H9 (cell line): ENCODE data around the gene CDH23. TPM values are rescaled to one million over a fixed set of nuclear protein-coding genes. Genes with fewer than 3 reads are reported as not detected.

Experiments used
- DNase-seq: peaks from one replicate; pipeline ENCODE4 v3.0.0-alpha.2; 2017
- H2AFZ ChIP-seq: one replicate; pipeline ENCODE4 v1.6.1; 2013; ENCODE audit warnings: mild to moderate bottlenecking, low read length, control low read depth, moderate library complexity
- H2AK5ac ChIP-seq: 2 replicates; pipeline ENCODE4 v1.6.1; 2013; ENCODE audit warnings: low read length, control low read depth, mixed read lengths; ENCODE audit not compliant: insufficient read length
- H2BK120ac ChIP-seq: one replicate; pipeline ENCODE4 v1.6.1; 2013; ENCODE audit warnings: low read depth, mild to moderate bottlenecking, low read length, control low read depth, inconsistent platforms; ENCODE audit not compliant: poor library complexity, severe bottlenecking
- H2BK12ac ChIP-seq: 2 replicates; pipeline ENCODE4 v1.6.1; 2013; ENCODE audit warnings: low read length, control low read depth, mixed read lengths, low read depth; ENCODE audit not compliant: insufficient read length
- H2BK15ac ChIP-seq: 2 replicates; pipeline ENCODE4 v1.6.1; 2013; ENCODE audit warnings: low read depth, low read length, control low read depth
- H2BK20ac ChIP-seq: one replicate; pipeline ENCODE4 v1.6.1; 2013; ENCODE audit warnings: low read depth, mild to moderate bottlenecking, low read length, control low read depth, inconsistent platforms; ENCODE audit not compliant: poor library complexity, severe bottlenecking
- H2BK5ac ChIP-seq: 2 replicates; pipeline ENCODE4 v1.6.1; 2013; ENCODE audit warnings: low read length, control low read depth, mixed read lengths; ENCODE audit not compliant: insufficient read length
- H3K14ac ChIP-seq: 2 replicates; pipeline ENCODE4 v1.6.1; 2013; ENCODE audit warnings: low read length, control low read depth; ENCODE audit not compliant: insufficient read depth
- H3K18ac ChIP-seq: 2 replicates; pipeline ENCODE4 v1.6.1; 2013; ENCODE audit warnings: low read depth, mild to moderate bottlenecking, mixed read lengths, low read length, control low read depth; ENCODE audit not compliant: insufficient read length
- H3K23ac ChIP-seq: 2 replicates; pipeline ENCODE4 v1.6.1; 2013; ENCODE audit warnings: low read length, control low read depth, mixed read lengths, low read depth; ENCODE audit not compliant: insufficient read length
- H3K23me2 ChIP-seq: 2 replicates; pipeline ENCODE4 v1.6.1; 2013; ENCODE audit warnings: low read depth, mild to moderate bottlenecking, mixed read lengths, low read length, control low read depth; ENCODE audit not compliant: insufficient read length, poor library complexity, severe bottlenecking
- H3K27ac ChIP-seq: 2 replicates; pipeline ENCODE4 v1.5.1; 2013; ENCODE audit warnings: low read length, control low read depth, mixed read lengths, low read depth; ENCODE audit not compliant: insufficient read length
- H3K27me3 ChIP-seq: 2 replicates; pipeline ENCODE4 v1.6.1; 2013; ENCODE audit warnings: low read length, control low read depth, inconsistent platforms; ENCODE audit not compliant: insufficient read depth
- H3K4ac ChIP-seq: 2 replicates; pipeline ENCODE4 v1.6.1; 2013; ENCODE audit warnings: low read depth, mild to moderate bottlenecking, control low read depth, inconsistent platforms, low read length, moderate library complexity
- H3K4me1 ChIP-seq: 2 replicates; pipeline ENCODE4 v1.6.1; 2013; ENCODE audit warnings: low read length, control low read depth, inconsistent platforms; ENCODE audit not compliant: insufficient read depth
- H3K4me2 ChIP-seq: 2 replicates; pipeline ENCODE4 v1.6.1; 2013; ENCODE audit warnings: low read length, control low read depth, mixed read lengths; ENCODE audit not compliant: insufficient read length, insufficient read depth
- H3K56ac ChIP-seq: 2 replicates; pipeline ENCODE4 v1.6.1; 2013; ENCODE audit warnings: low read depth, mild to moderate bottlenecking, mixed read lengths, low read length, control low read depth; ENCODE audit not compliant: insufficient read length
- H3K79me1 ChIP-seq: 2 replicates; pipeline ENCODE4 v1.6.1; 2013; ENCODE audit warnings: low read depth, mild to moderate bottlenecking, moderate library complexity, low read length, control low read depth, inconsistent platforms; ENCODE audit not compliant: insufficient read depth, poor library complexity, severe bottlenecking
- H3K79me2 ChIP-seq: 2 replicates; pipeline ENCODE4 v1.6.1; 2013; ENCODE audit warnings: low read length, control low read depth, inconsistent platforms; ENCODE audit not compliant: insufficient read depth
- H3K9ac ChIP-seq: 2 replicates; pipeline ENCODE4 v1.6.1; 2013; ENCODE audit warnings: low read length, control low read depth, mixed read lengths; ENCODE audit not compliant: insufficient read length; ENCODE audit errors: extremely low read depth
- H3K9me3 ChIP-seq: one replicate; pipeline ENCODE4 v1.6.1; 2013; ENCODE audit warnings: low read depth, low read length, inconsistent platforms; ENCODE audit not compliant: control insufficient read depth
- H3T11ph ChIP-seq: one replicate; pipeline ENCODE4 v1.6.1; 2013; ENCODE audit warnings: mild to moderate bottlenecking, low read length, control low read depth, inconsistent platforms
- H4K20me1 ChIP-seq: one replicate; pipeline ENCODE4 v1.6.1; 2013; ENCODE audit not compliant: control insufficient read depth, insufficient read length, insufficient read depth
- H4K5ac ChIP-seq: 2 replicates; pipeline ENCODE4 v1.6.1; 2013; ENCODE audit warnings: low read depth, mild to moderate bottlenecking, mixed read lengths, low read length, control low read depth; ENCODE audit not compliant: insufficient read length
- H4K8ac ChIP-seq: replicated peaks from 2 replicates; pipeline ENCODE4 v1.6.1; 2013; ENCODE audit warnings: low read length, control low read depth, mixed read lengths, low read depth; ENCODE audit not compliant: insufficient read length
- H4K91ac ChIP-seq: 2 replicates; pipeline ENCODE4 v1.6.1; 2013; ENCODE audit warnings: low read depth, mild to moderate bottlenecking, moderate library complexity, mixed read lengths, low read length, control low read depth; ENCODE audit not compliant: insufficient read length
- H3K27ac Mint-ChIP-seq, 3 experiments: 2 replicates in 2 of 3; 3 replicates in 1 of 3; pipeline ENCODE4 v1.8.0; 2020 to 2021; ENCODE audit warnings: mixed read lengths in 3 of 3, mild to moderate bottlenecking in 1 of 3, moderate library complexity in 1 of 3
- H3K27me3 Mint-ChIP-seq: 2 replicates; pipeline ENCODE4 v1.8.0; 2021; ENCODE audit warnings: low read depth, mild to moderate bottlenecking, moderate library complexity, mixed read lengths
- H3K36me3 Mint-ChIP-seq, 3 experiments: 2 replicates in 2 of 3; 3 replicates in 1 of 3; pipeline ENCODE4 v1.8.0; 2020 to 2021; ENCODE audit warnings: low read depth in 3 of 3, mixed read lengths in 3 of 3; ENCODE audit not compliant: insufficient read depth in 1 of 3
- H3K4me1 Mint-ChIP-seq, 2 experiments: 2 replicates each; pipeline ENCODE4 v1.8.0; 2020; ENCODE audit warnings: mixed read lengths in 2 of 2
- H3K4me3 Mint-ChIP-seq, 2 experiments: 2 replicates in 1 of 2; 3 replicates in 1 of 2; pipeline ENCODE4 v1.8.0; 2020 to 2021; ENCODE audit warnings: mild to moderate bottlenecking in 2 of 2, mixed read lengths in 2 of 2, moderate library complexity in 1 of 2
- H3K9me3 Mint-ChIP-seq, 2 experiments: 2 replicates in 1 of 2; 3 replicates in 1 of 2; pipeline ENCODE4 v1.8.0; 2020; ENCODE audit warnings: mild to moderate bottlenecking in 2 of 2, mixed read lengths in 2 of 2, moderate library complexity in 1 of 2
- CTCF ChIP-seq: fragments of 200-600 bp; sonication (generic); conservative IDR thresholded peaks from 3 replicates; pipeline ENCODE4 v1.8.0; 2021; ENCODE audit warnings: antibody characterized with exemption, mild to moderate bottlenecking
- WGBS: extraction: QIAGEN DNeasy Blood & Tissue Kit; methylation state at CpG from one replicate; pipeline ENCODE4 v1.1.7; 2013; ENCODE audit warnings: missing lambda C conversion rate, low lambda C conversion rate, mixed read lengths; ENCODE audit not compliant: insufficient read length; ENCODE audit errors: extremely low coverage; 5-methylcytosine and 5-hydroxymethylcytosine counted together
- total RNA-seq: library from RNA; stranded (reverse); gene quantifications from 2 replicates; pipeline ENCODE4 v1.2.1, GENCODE V29; 2021

CDH23 gene
- total RNA-seq, 1 experiment from 2014 or later: 2.1 TPM

DNA sequence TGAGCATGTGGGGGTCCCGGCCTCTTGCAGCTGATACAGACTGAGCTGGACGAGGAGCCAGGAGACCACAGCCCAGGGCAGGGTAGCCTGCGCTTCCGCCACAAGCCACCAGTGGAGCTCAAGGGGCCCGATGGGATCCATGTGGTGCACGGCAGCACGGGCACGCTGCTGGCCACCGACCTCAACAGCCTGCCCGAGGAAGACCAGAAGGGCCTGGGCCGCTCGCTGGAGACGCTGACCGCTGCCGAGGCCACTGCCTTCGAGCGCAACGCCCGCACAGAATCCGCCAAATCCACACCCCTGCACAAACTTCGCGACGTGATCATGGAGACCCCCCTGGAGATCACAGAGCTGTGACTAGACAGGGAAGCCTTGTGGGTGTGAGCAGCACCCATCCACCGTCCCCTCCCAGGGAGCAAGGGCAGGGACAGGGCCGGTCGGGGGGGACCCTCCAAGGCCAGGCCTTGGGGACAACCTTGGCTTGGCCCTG lies 418.2 kb downstream of the CDH23 start:
- Histone ChIP-seq H3T11ph (no peak overlapping the region), H3K79me2 (no peaks in the 10 kb centered on the region), H2AK5ac (no peak overlapping the region), H3K4ac (no peak overlapping the region), H3K18ac (no peak overlapping the region), H3K23ac (no peak overlapping the region), H3K4me1 (no peaks in the 10 kb centered on the region), H2AFZ (no peak overlapping the region), H3K27me3 (no peaks in the 10 kb centered on the region), H3K4me2 (no peak overlapping the region), H3K14ac (no peak overlapping the region), H4K5ac (no peak overlapping the region), H3K56ac (no peak overlapping the region), H4K8ac (no peak overlapping the region), H4K20me1 (no peaks in the 10 kb centered on the region), H2BK5ac (no peak overlapping the region), H3K23me2 (no peaks in the 10 kb centered on the region), H3K27ac (no peak overlapping the region), H3K79me1 (no peaks in the 10 kb centered on the region), H2BK120ac (no peak overlapping the region), H2BK15ac (no peak overlapping the region), H2BK12ac (no peak overlapping the region), H3K9me3 (no peaks in the 10 kb centered on the region), H2BK20ac (no peak overlapping the region), H4K91ac (no peak overlapping the region), H3K9ac (no peak overlapping the region)
- DNase-seq: peak; percentile 62
- Mint-ChIP-seq H3K27ac (no peak overlapping the region; a peak in 1 of 7 replicates), H3K9me3 (no peaks in the 10 kb centered on the region), H3K4me3 (no peak overlapping the region), H3K27me3 (no peaks in the 10 kb centered on the region), H3K4me1 (peaks cover 0 to 2% of the 10 kb centered on the region in 2 experiments; a peak in 1 of 4 replicates), H3K36me3 (peaks cover 25 to 55% (median 52%) of the 10 kb centered on the region in 3 experiments; a peak in 6 of 7 replicates)
- peak; percentile 50 for TF ChIP-seq CTCF
- no CpG with 5 or more reads among the region's 26 CpGs for WGBS
